Upper lobe of left lung (tissue), 6 donors: ENCODE results near the gene AGL. TPM values are rescaled to one million over a fixed set of nuclear protein-coding genes. Genes with fewer than 3 reads are reported as not detected.

Experiments used
- ATAC-seq, 2 donors: fragments of 200-7000 bp; cut with Tn5 transposase; one replicate each; pipeline ENCODE4 v1.9.1; 2022; ENCODE audit warnings: mild to moderate bottlenecking in 2 of 2, moderate library complexity in 2 of 2; ENCODE audit not compliant: low FRiP score in 2 of 2
- DNase-seq, 2 donors: peaks; one replicate each; pipeline ENCODE4 v3.0.0-alpha.2; 2019 to 2020
- H3K27ac ChIP-seq, 4 donors: fragments of 200-600 bp; sonication (generic); one replicate each; pipeline ENCODE4 v1.5.1; 2016 to 2019
- H3K27me3 ChIP-seq, 4 donors: fragments of 200-600 bp; sonication (generic); one replicate each; pipeline ENCODE4 v1.5.1; 2017 to 2019
- H3K36me3 ChIP-seq, 4 donors: fragments of 200-600 bp; sonication (generic); one replicate each; pipeline ENCODE4 v1.5.1; 2016 to 2019
- H3K4me1 ChIP-seq, 4 donors: fragments of 200-600 bp; sonication (generic); one replicate each; pipeline ENCODE4 v1.5.1; 2018 to 2019
- H3K4me3 ChIP-seq, 4 donors: fragments of 200-600 bp; sonication (generic); one replicate each; pipeline ENCODE4 v1.5.1; 2017 to 2019; ENCODE audit warnings: mild to moderate bottlenecking in 2 of 4, moderate library complexity in 1 of 4
- H3K9me3 ChIP-seq, 4 donors: fragments of 200-600 bp; sonication (generic); one replicate each; pipeline ENCODE4 v1.5.1; 2018 to 2019
- EP300 ChIP-seq, 4 donors: sonication (generic); formaldehyde crosslinking; IDR thresholded peaks; one replicate each; pipeline ENCODE4 v1.5.1; 2017; ENCODE audit warnings: antibody characterized with exemption in 4 of 4, control low read depth in 2 of 4
- POLR2A ChIP-seq, 4 donors: fragments of 450-650 bp; IDR thresholded peaks; one replicate each; pipeline ENCODE4 v1.5.1; 2016 to 2017; ENCODE audit warnings: antibody characterized with exemption in 4 of 4, mild to moderate bottlenecking in 2 of 4
- POLR2AphosphoS5 ChIP-seq, 2 donors: sonication (generic); formaldehyde crosslinking; IDR thresholded peaks; one replicate each; pipeline ENCODE4 v1.5.1; 2017; ENCODE audit warnings: antibody characterized with exemption in 2 of 2
- WGBS, 2 donors: methylation state at CpG; one replicate each; pipeline ENCODE4 v1.1.5; 2017 to 2018; 5-methylcytosine and 5-hydroxymethylcytosine counted together
- total RNA-seq, 6 donors: library from RNA; depleted of rRNA in 4 of 6; stranded (reverse); fragments of >200 nt in 4 of 6; gene quantifications; one replicate each; pipeline versions ENCODE4 v1.1.0 to v1.2.1, GENCODE V29; 2016 to 2021
- TF ChIP-seq, protein P1 (sequence below), 6 experiments: fragments of 450-650 bp in 4 of 6; fragments of 200-600 bp in 2 of 6; sonication (generic) in 2 of 6; IDR thresholded peaks; one replicate each; pipeline ENCODE4 v1.5.1; 2016 to 2019; ENCODE audit warnings: antibody characterized with exemption in 6 of 6
- donor health status: DM: no; HTN: no; CAD: no; lungs with moderate emphysema.
- donor health status: DM: no; HTN: yes; CAD: no; lungs with severe emphysema.

The AGL gene
- total RNA-seq, 6 donors from 2014 or later, result 9.3 to 20.6 (median 14.1) TPM

DNA sequence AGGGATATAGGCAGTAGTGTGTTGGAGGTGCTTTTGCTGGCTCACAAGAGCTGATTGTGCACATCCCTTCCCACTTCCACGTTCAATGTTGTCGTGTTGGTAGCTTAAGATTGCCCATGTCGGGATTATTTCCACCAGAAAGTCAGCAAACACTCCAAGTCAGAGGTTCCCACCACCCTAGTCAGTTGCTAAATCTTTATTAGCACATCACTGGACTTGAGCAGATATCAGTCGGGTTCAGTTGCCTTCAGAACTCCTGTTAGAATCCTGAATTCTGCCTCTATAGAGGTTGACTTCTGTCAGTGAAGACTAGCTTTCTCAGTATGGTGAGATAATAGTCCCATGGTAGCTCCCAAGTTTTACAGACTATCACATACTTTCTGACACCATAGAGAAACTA, 10.5 kb downstream of the AGL start:
- TF ChIP-seq, protein P1, sequence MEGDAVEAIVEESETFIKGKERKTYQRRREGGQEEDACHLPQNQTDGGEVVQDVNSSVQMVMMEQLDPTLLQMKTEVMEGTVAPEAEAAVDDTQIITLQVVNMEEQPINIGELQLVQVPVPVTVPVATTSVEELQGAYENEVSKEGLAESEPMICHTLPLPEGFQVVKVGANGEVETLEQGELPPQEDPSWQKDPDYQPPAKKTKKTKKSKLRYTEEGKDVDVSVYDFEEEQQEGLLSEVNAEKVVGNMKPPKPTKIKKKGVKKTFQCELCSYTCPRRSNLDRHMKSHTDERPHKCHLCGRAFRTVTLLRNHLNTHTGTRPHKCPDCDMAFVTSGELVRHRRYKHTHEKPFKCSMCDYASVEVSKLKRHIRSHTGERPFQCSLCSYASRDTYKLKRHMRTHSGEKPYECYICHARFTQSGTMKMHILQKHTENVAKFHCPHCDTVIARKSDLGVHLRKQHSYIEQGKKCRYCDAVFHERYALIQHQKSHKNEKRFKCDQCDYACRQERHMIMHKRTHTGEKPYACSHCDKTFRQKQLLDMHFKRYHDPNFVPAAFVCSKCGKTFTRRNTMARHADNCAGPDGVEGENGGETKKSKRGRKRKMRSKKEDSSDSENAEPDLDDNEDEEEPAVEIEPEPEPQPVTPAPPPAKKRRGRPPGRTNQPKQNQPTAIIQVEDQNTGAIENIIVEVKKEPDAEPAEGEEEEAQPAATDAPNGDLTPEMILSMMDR (IDR thresholded peaks at IDR 0.05), result no peak
- TF ChIP-seq POLR2A (IDR thresholded peaks at IDR 0.05) (no peak), EP300 (IDR thresholded peaks at IDR 0.05) (no peak), POLR2AphosphoS5 (IDR thresholded peaks at IDR 0.05) (no peak)
- no peak for ATAC-seq
- Histone ChIP-seq H3K4me3 (no peak overlapping the region), H3K27me3 (no peaks in the 10 kb centered on the region), H3K27ac (no peak overlapping the region), H3K4me1 (no peaks in the 10 kb centered on the region), H3K9me3 (no peaks in the 10 kb centered on the region), H3K36me3 (peaks cover 0 to 16% (median 2%) of the 10 kb centered on the region in 4 donors)
- no peak for DNase-seq
- 78 to 89% methylated on average over 4 of the region's 4 CpGs for WGBS, 2 donors

DNA sequence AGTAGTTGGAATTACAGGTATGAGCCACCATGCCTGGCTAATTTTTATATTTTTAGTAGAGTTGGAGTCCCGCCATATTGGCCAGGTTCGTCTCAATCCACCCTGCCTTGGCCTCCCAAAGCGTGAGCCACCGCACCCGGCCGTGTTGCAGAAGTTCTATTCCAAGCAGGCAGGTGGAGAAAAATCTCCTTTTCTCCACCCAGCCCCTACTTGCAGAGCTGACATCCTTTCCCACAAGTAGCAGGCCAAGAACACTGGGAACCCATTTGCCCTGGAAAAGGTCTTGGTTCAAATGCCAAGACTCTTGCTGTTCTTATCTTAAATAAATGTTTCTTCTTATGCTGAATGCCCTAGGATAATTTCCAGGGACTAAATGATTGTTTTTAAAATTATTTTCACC, 17.5 kb downstream of the AGL start:
- no peak overlapping the region for H3K27ac ChIP-seq
- WGBS, 2 donors, result 97 to 98% methylated on average over 6 of the region's 6 CpGs
- DNase-seq, result peak in 1 of 2 donors; percentile 36
- no peak overlapping the region for H3K4me3 ChIP-seq
- H3K4me1 ChIP-seq, result peaks cover 0 to 2% (median 0%) of the 10 kb centered on the region in 4 donors
- H3K36me3 ChIP-seq, result peaks cover 0 to 18% (median 6%) of the 10 kb centered on the region in 4 donors
- no peaks in the 10 kb centered on the region for H3K27me3 ChIP-seq
- no peak for ATAC-seq
- TF ChIP-seq EP300 (IDR thresholded peaks at IDR 0.05) (no peak), POLR2AphosphoS5 (IDR thresholded peaks at IDR 0.05) (no peak), POLR2A (IDR thresholded peaks at IDR 0.05) (no peak)
- TF ChIP-seq, protein P1 (IDR thresholded peaks at IDR 0.05), result no peak
- H3K9me3 ChIP-seq, result no peaks in the 10 kb centered on the region

DNA sequence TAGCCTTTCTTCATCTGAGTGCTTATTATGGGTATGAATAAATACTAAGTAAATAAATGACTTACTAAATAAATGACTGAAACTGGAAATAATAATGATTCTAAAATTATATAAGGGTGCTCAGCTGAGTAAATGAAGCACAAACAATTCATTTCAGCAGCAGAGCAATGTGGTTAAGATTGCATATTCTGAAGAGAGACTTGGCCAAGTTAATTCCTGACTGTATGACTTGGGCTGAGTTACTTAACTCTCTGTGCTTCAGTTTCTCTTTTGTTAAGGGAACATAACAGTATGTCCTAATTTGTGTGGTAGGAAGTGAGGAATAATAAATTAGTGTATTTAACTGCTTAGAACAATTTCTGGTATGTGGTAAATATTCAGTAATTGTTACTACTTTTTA, 19.1 kb downstream of the AGL start:
- DNase-seq (no peak), ATAC-seq (peak in 1 of 2 donors; percentile 58)

DNA sequence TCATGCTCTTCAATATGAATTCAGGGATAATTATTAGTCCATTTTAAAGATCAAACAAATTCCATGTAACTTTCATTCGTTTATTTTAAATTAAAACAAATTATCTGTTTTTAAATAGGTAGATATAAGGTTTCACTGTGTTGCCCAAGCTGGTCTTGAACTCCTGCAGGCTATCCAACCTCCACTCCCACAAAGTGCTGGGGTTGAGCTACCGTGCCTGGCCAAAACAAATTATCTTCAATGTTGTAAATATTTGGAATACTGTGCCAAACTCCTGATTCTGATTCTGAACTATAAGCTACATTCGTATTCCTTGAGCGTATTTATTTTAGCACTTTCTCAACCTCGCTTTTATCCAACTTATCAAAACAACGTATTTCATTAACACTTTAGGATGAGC, 19.6 kb downstream of the AGL start:
- ATAC-seq, result no peak
- 76 to 78% methylated on average over 6 of the region's 6 CpGs for WGBS, 2 donors

More for the DNA sequence above, 19.1 kb downstream of the AGL start:
- TF ChIP-seq EP300 (IDR thresholded peaks at IDR 0.05) (no peak), POLR2AphosphoS5 (IDR thresholded peaks at IDR 0.05) (no peak), POLR2A (IDR thresholded peaks at IDR 0.05) (no peak)
- TF ChIP-seq, protein P1 (IDR thresholded peaks at IDR 0.05), result no peak
- H3K36me3 ChIP-seq, result peaks cover 0 to 13% (median 4%) of the 10 kb centered on the region in 4 donors
- H3K27me3 ChIP-seq, result no peaks in the 10 kb centered on the region
- no peak overlapping the region for H3K4me3 ChIP-seq
- H3K9me3 ChIP-seq, result no peaks in the 10 kb centered on the region
- H3K27ac ChIP-seq, result no peak overlapping the region
- H3K4me1 ChIP-seq, result peaks cover 0 to 2% (median 0%) of the 10 kb centered on the region in 4 donors

More for the DNA sequence above, 19.6 kb downstream of the AGL start:
- H3K27ac ChIP-seq, result no peak overlapping the region
- DNase-seq, result no peak
- H3K27me3 ChIP-seq, result no peaks in the 10 kb centered on the region
- peaks cover 0 to 12% (median 4%) of the 10 kb centered on the region in 4 donors for H3K36me3 ChIP-seq
- H3K4me1 ChIP-seq, result peaks cover 0 to 2% (median 0%) of the 10 kb centered on the region in 4 donors
- TF ChIP-seq, protein P1 (IDR thresholded peaks at IDR 0.05), result no peak
- TF ChIP-seq EP300 (IDR thresholded peaks at IDR 0.05), result no peak
- TF ChIP-seq POLR2A (IDR thresholded peaks at IDR 0.05), result no peak
- no peak for TF ChIP-seq POLR2AphosphoS5 (IDR thresholded peaks at IDR 0.05)
- no peak overlapping the region for H3K4me3 ChIP-seq
- no peaks in the 10 kb centered on the region for H3K9me3 ChIP-seq
